Keratinocyte (primary cell): ENCODE measurements around the gene PAQR8. TPM values are rescaled to one million over a fixed set of nuclear protein-coding genes. Genes with fewer than 3 reads are reported as not detected.

Experiments used
- DNase-seq: peaks from one replicate; pipeline ENCODE4 v3.0.0-alpha.2; 2011; ENCODE audit warnings: low read depth, missing footprints, low spot score
- FAIRE-seq: peaks from 2 replicates; lab custom pipeline; 2011; peaks lifted over from hg19 to GRCh38; lab: Jason Lieb, UNC
- H2AFZ ChIP-seq: 2 replicates; pipeline ENCODE4 v1.6.0; 2012; ENCODE audit warnings: low read length, control low read depth, inconsistent platforms; ENCODE audit not compliant: control insufficient read depth
- H3K27ac ChIP-seq: 2 replicates; pipeline ENCODE4 v1.5.1; 2011; ENCODE audit warnings: low read length; ENCODE audit not compliant: control insufficient read depth, insufficient read depth
- H3K27me3 ChIP-seq: 3 replicates; pipeline ENCODE4 v1.6.0; 2011; ENCODE audit warnings: low read length; ENCODE audit not compliant: control insufficient read depth, insufficient read depth; ENCODE audit errors: extremely low read depth
- H3K36me3 ChIP-seq, 2 experiments: 2 replicates in 1 of 2; 3 replicates in 1 of 2; pipeline ENCODE4 v1.5.1; 2011; ENCODE audit warnings: low read length in 2 of 2, mild to moderate bottlenecking in 1 of 2; ENCODE audit not compliant: control insufficient read depth in 2 of 2, insufficient read depth in 2 of 2; ENCODE audit errors: extremely low read depth in 1 of 2
- H3K4me1 ChIP-seq: 3 replicates; pipeline ENCODE4 v1.5.1; 2011; ENCODE audit warnings: low read length; ENCODE audit not compliant: control insufficient read depth, insufficient read depth; ENCODE audit errors: extremely low read depth
- H3K4me2 ChIP-seq: 3 replicates; pipeline ENCODE4 v1.6.0; 2011; ENCODE audit warnings: low read depth, low read length; ENCODE audit not compliant: control insufficient read depth, insufficient read depth; ENCODE audit errors: extremely low read depth
- H3K4me3 ChIP-seq, 3 experiments: fragments of 200-600 bp in 1 of 3; sonication (generic) in 1 of 3; 2 replicates in 2 of 3; 3 replicates in 1 of 3; pipeline ENCODE4 v1.5.1; 2011 to 2016; ENCODE audit warnings: low read length in 3 of 3, mild to moderate bottlenecking in 3 of 3, control low read depth in 2 of 3, inconsistent platforms in 1 of 3, low read depth in 1 of 3, mixed read lengths in 1 of 3, mixed run types in 1 of 3, moderate library complexity in 1 of 3; ENCODE audit not compliant: control insufficient read depth in 2 of 3, insufficient read depth in 2 of 3; ENCODE audit errors: extremely low read depth in 1 of 3
- H3K79me2 ChIP-seq: 2 replicates; pipeline ENCODE4 v1.6.0; 2012; ENCODE audit warnings: low read length; ENCODE audit not compliant: control insufficient read depth, insufficient read depth
- H3K9ac ChIP-seq: 3 replicates; pipeline ENCODE4 v1.6.0; 2011; ENCODE audit warnings: low read length; ENCODE audit not compliant: control insufficient read depth, insufficient read depth; ENCODE audit errors: extremely low read depth
- H3K9me1 ChIP-seq: 3 replicates; pipeline ENCODE4 v1.6.0; 2011; ENCODE audit warnings: low read length; ENCODE audit not compliant: control insufficient read depth, insufficient read depth; ENCODE audit errors: extremely low read depth
- H3K9me3 ChIP-seq: 2 replicates; pipeline ENCODE4 v1.5.1; 2012; ENCODE audit warnings: low read depth, low read length; ENCODE audit not compliant: control insufficient read depth
- H4K20me1 ChIP-seq: 3 replicates; pipeline ENCODE4 v1.6.0; 2011; ENCODE audit warnings: low read length; ENCODE audit not compliant: control insufficient read depth, insufficient read depth; ENCODE audit errors: extremely low read depth
- EZH2 ChIP-seq: IDR thresholded peaks from one replicate; pipeline ENCODE4 v1.6.1; 2012; ENCODE audit warnings: inconsistent platforms, mild to moderate bottlenecking, low read length, moderate library complexity
- dilution Hi-C: fragments of 300-500 bp; cut with MboI; formaldehyde crosslinking; loops from one replicate; pipeline ENCODE4 v1.7.0; 2020; ENCODE audit warnings: low sequenced_read_pairs; ENCODE audit not compliant: extremely low pct_ligation_motif_present
- polyA plus RNA-seq, 5 experiments: library from polyadenylated mRNA; depleted of rRNA in 3 of 5; stranded (reverse) in 3 of 5; stranded (forward) in 1 of 5; unstranded in 1 of 5; fragments of >200 nt; gene quantifications; 1 replicate in 1 of 5; 2 replicates in 3 of 5; 3 replicates in 1 of 5; pipeline versions ENCODE4 v1.2.1 to v1.2.3, GENCODE V29; 2011 to 2012; ENCODE audit warnings: missing spikeins in 2 of 5, low read depth in 1 of 5, low replicate concordance in 1 of 5
- TF ChIP-seq, protein P1 (sequence below), 3 experiments: IDR thresholded peaks in 1 of 3; conservative IDR thresholded peaks in 1 of 3; optimal IDR thresholded peaks in 1 of 3; 2 replicates in 2 of 3; 3 replicates in 1 of 3; pipeline versions ENCODE3 to v1.5.1; 2011; ENCODE audit warnings: low read length in 3 of 3, mild to moderate bottlenecking in 3 of 3, moderate library complexity in 2 of 3, control low read depth in 1 of 3, inconsistent platforms in 1 of 3; ENCODE audit not compliant: insufficient read depth in 2 of 3; ENCODE audit errors: extremely low read depth in 1 of 3

The PAQR8 gene
- polyA plus RNA-seq, 1 donor (not counting 4 experiments of a cell fraction or from before 2014, with no cell fraction given), result 1.6 TPM

GRCh38 chr6:52330470-52330869, 31.5 kb upstream of the PAQR8 start:
- no peak overlapping the region for H3K4me3 ChIP-seq
- no peaks in the 10 kb centered on the region for H3K27me3 ChIP-seq
- H3K4me1 ChIP-seq, result no peaks in the 10 kb centered on the region
- TF ChIP-seq, protein P1, sequence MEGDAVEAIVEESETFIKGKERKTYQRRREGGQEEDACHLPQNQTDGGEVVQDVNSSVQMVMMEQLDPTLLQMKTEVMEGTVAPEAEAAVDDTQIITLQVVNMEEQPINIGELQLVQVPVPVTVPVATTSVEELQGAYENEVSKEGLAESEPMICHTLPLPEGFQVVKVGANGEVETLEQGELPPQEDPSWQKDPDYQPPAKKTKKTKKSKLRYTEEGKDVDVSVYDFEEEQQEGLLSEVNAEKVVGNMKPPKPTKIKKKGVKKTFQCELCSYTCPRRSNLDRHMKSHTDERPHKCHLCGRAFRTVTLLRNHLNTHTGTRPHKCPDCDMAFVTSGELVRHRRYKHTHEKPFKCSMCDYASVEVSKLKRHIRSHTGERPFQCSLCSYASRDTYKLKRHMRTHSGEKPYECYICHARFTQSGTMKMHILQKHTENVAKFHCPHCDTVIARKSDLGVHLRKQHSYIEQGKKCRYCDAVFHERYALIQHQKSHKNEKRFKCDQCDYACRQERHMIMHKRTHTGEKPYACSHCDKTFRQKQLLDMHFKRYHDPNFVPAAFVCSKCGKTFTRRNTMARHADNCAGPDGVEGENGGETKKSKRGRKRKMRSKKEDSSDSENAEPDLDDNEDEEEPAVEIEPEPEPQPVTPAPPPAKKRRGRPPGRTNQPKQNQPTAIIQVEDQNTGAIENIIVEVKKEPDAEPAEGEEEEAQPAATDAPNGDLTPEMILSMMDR (optimal IDR thresholded peaks at IDR 0.05 in 1 of 3, IDR thresholded peaks at IDR 0.05 in 1 of 3, conservative IDR thresholded peaks at IDR 0.05 in 1 of 3; ENCODE audit: extremely low read depth in 1 of 3, insufficient read depth in 2 of 3, low read length in 3 of 3), result no peak
- no peak for TF ChIP-seq EZH2
- H2AFZ ChIP-seq, result no peak overlapping the region
- H3K36me3 ChIP-seq, result no peaks in the 10 kb centered on the region
- peak; percentile 23 for FAIRE-seq
- no peak for DNase-seq
- no peaks in the 10 kb centered on the region for H3K9me3 ChIP-seq
- no peaks in the 10 kb centered on the region for H3K79me2 ChIP-seq
- H3K9ac ChIP-seq, result no peak overlapping the region
- no peak overlapping the region for H3K27ac ChIP-seq
- dilution Hi-C loops, result no loop called here
- H4K20me1 ChIP-seq, result no peaks in the 10 kb centered on the region
- no peak overlapping the region for H3K4me2 ChIP-seq
- H3K9me1 ChIP-seq, result no peaks in the 10 kb centered on the region

DNA sequence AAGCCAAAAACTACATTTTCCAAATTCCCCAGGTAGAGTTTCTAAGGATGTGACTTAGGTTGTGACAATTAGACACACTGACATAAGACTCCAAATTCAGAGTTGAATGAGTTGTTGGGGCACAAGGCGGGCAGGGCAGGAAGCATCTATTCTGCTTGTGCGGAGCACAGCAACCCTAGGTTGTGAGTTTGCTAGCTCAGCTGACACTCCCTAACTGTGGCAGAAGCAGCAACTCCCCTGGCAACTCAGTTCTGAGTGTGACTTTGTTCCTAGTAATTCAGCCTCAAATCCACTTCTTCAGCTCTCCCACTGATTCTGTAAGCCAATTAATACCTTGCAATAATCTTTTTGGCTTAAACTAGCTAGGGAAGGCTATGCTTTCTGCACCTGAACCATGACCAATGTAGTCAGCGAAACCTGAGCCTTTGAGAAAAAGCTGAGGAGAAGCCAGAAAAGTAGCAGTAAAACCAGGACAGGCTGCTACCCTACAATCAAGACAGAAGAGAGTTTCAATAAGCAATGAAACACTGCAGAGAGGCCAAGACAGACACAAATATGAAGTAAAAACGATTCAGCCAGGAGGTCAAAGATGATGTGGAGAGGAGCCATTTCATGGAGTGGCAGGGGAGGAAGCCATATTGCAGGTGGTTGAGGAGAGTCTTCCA, 30.0 kb upstream of the PAQR8 start:
- no peak for DNase-seq
- no peaks in the 10 kb centered on the region for H3K27me3 ChIP-seq
- dilution Hi-C loops, result no loop called here
- H3K9me1 ChIP-seq, result no peaks in the 10 kb centered on the region
- H3K4me3 ChIP-seq, result no peak overlapping the region
- no peaks in the 10 kb centered on the region for H4K20me1 ChIP-seq
- no peaks in the 10 kb centered on the region for H3K4me1 ChIP-seq
- TF ChIP-seq, protein P1 (optimal IDR thresholded peaks at IDR 0.05 in 1 of 3, IDR thresholded peaks at IDR 0.05 in 1 of 3, conservative IDR thresholded peaks at IDR 0.05 in 1 of 3; ENCODE audit: extremely low read depth in 1 of 3, insufficient read depth in 2 of 3, low read length in 3 of 3), result no peak
- TF ChIP-seq EZH2, result no peak
- H3K4me2 ChIP-seq, result no peak overlapping the region
- no peaks in the 10 kb centered on the region for H3K9me3 ChIP-seq
- H3K36me3 ChIP-seq, result no peaks in the 10 kb centered on the region
- H2AFZ ChIP-seq, result no peak overlapping the region
- H3K79me2 ChIP-seq, result no peaks in the 10 kb centered on the region
- no peak overlapping the region for H3K9ac ChIP-seq
- no peak overlapping the region for H3K27ac ChIP-seq
- FAIRE-seq, result no peak
